Measurements from ENCODE around the gene ITLN2.
"Not testable (repeated sequence)": the region's sequence is repeated elsewhere in the genome, so short reads cannot be mapped to it uniquely, and the experiment has no call there.

The ITLN2 gene

DNA sequence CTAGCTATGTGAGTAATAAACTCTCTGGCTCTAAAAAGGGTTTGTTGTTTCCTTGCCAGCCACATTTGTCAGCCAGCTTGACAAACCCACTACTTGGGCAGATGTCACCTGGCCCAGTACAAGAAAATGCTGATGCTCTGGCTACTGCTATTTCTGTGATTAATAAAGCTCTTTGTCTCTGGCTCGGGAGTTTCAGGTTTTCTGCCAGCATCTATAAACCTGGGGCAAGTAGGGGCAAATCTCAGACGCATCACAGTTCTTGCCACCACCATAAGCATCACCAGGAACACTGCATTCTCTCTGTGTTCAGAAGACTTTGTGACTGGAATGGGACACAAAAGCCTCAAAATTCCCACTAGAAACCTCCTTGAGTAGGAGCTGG, 2.5 kb downstream of the ITLN2 start:
- DNase-seq (ENCODE audit: low spot score): no peak

DNA sequence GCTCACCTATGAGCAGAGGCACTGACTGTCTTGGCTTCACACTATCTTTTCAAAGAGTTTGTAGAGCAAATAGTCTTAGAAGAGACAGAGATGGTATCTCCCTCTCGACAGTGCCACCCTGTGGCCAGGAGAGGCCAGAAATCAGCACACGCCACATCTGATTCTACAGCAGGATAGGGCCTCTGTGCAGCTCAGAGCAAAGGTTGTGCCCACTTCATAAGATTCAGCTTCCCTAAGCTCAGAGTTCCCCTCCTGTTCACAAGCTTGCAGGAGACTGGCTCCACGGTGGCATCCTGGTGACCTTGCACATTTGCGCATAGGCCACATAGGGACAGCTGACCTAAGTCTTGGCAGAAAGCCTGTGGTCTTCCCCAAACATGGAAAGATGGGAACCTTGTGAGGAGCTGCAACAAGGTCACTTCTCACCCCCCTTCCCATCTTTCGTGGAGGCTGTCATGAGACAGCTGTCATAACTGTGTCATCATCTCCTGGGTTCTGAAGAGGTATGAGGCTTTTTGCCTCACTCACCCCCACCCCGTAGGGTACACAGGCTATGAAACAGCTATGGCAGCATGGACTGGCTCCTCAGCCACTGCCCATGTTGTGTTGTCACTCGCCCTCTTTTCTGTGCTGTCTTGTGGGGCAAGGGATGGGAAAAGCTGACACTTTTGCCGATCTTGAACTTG, 3.0 kb downstream of the ITLN2 start:
- DNase-seq (ENCODE audit: low spot score): peak; percentile 81

DNA sequence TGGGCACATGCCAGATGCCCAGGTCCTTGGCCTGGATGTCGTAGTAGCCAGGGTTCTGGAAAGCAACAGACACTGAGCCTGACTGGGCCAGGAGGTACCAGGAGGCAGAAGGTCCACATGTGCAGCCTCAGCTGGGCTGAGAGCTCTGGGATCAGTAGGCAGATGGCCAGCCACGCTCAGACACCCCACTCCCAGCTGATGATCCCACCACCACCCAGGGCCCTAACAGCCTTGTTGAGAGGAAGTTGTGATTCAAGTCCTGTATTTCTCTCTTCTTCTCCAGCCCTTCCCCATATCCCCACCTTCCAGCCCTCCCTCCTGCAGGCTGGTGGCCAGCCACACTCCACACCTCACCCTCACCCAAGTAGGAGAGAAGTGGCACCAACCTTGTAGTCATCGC, 4.0 kb downstream of the ITLN2 start:
- no peak for DNase-seq (ENCODE audit: low spot score)

DNA sequence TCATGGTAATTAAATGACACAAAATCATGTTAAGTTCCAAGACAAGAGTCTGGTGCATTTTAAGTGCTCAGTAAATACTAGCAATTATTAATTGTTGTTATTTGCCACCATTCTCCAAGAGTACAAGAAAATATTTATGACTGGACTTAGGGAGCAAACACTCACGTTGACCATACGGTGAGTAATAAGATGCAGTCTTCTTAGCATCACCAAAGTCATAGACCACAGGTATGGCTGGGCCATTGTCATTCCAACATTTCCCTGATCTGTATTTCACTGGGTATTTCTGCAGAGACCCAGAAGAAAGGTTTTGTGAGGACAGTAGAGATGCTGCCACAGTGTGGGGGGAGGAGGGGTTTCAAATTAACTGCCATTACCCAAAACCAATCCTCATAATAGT, 4.7 kb downstream of the ITLN2 start:
- no peak for DNase-seq (ENCODE audit: low spot score)

DNA sequence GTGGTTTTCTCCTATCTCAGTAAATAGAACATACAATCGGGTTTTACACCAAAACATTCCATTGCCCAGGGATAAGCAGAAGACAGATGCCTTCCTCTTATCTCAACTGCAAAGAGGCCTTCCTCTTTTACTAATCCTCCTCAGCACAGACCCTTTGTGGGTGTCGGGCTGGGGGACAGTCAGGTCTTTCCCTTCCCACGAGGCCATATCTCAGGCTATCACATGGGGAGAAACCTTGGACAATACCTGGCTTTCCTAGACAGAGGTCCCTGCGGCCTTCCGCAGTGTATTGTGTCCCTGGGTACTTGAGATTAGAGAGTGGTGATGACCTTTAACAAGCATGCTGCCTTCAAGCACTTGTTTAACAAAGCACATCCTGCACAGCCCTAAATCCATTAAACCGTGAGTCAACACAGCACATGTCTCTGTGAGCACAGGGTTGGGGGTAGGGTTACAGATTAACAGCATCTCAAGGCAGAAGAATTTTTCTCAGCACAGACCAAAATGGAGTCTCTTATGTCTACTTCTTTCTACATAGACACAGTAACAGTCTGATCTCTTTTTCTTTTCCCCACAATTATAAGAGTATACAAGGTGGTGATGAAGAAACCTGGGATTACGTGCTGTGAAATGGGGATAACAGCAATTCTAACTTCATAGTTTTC, 5.3 kb downstream of the ITLN2 start:
- DNase-seq (ENCODE audit: low spot score): not testable (repeated sequence)

DNA sequence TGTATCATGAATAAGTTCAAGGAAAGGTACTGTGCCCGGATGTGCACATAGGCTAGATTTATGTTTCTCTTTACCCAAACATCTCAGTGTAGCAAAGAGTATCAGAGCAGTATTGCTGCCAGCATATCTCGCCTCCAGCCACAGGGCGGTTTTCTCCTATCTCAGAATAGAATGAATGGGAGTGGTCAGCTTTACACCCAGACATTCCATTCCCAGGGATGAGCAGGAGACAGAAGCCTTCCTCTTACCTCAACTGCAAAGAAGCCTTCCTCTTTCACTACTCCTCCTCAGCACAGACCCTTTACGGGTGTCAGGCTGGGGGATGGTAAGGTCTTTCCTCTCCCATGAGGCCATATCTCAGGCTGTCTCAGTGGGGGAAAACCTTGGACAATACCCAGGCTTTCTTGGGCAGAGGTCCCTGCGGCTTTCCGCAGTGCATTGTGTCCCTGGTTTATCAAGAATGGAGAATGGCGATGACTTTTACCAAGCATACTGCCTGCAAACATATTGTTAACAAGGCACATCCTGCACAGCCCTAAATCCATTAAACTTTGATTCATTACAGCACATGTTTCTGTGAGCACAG, 7.3 kb downstream of the ITLN2 start:
- not testable (repeated sequence) for DNase-seq (ENCODE audit: low spot score)

DNA sequence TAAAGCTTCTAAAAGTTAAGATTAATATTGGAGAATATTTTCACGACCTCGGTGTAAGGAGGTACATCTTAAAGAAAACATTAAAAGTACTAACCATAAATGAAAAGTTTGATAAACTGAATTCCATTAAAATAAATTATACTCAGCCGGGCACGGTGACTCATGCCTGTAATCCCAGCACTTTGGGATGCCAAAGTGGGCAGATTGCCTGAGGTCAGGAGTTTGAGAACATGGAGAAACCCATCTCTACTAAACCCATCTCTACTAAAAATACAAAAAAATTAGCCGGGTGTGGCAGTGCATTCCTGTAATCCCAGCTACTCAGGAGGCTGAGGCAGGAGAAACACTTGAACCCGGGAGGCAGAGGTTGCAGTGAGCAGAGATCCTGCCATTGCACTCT, 8.7 kb downstream of the ITLN2 start:
- not testable (repeated sequence) for DNase-seq (ENCODE audit: low spot score)

DNA sequence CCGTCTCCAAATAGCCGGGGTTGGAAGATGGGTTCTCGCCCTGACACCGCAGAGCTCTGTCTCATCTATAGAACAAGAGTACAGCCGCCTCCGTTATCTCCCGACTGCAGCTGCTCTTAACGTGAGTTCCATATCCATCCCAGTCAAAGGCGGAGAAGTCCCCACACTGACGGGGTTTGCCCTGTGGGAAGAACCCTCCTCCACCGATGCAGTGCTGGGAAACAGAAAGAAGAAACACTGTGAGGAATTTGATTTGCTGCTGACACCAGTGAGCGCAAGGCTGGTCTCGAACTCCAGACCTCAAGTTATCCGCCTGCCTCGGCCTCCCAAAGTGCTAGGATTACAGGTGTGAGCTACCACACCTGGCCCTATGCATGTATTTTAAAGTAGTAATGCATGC, 9.5 kb downstream of the ITLN2 start:
- DNase-seq (ENCODE audit: low spot score): no peak

DNA sequence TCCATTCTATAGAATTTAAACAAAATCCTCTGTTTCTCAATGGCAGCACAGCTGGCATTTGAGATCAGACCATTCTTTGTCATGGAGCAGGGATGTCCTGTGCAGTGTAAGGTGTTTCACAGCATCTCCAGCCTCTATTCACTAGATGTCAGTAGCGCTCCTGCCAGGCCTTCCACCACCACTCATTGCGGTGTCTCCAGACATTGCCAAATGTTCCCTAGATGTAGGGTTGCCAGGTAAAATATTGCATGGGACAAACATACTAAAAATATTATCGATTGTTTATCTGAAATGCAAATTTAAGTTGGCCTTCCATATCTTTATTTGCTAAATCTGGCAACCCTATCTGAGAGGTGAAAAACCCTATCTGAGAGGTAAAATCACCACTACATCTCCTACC, 11.7 kb downstream of the ITLN2 start:
- no peak for DNase-seq (ENCODE audit: low spot score)

DNA sequence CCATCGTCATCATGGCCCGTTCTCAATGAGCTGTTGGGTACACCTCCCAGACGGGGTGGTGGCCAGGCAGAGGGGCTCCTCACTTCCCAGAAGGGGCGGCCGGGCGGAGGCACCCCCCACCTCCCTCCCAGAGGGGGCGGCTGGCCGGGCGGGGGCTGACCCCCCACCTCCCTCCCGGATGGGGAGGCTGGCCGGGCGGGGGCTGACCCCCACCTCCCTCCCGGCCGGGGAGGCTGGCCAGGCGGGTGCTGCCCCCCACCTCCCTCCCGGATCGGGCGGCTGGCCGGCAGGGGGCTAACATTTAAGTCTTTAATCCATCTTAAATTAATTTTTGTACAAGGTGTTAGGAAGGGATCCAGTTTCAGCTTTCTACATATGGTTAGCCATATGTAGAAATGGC, 17.9 kb downstream of the ITLN2 start:
- not testable (repeated sequence) for DNase-seq (ENCODE audit: low spot score)

DNA sequence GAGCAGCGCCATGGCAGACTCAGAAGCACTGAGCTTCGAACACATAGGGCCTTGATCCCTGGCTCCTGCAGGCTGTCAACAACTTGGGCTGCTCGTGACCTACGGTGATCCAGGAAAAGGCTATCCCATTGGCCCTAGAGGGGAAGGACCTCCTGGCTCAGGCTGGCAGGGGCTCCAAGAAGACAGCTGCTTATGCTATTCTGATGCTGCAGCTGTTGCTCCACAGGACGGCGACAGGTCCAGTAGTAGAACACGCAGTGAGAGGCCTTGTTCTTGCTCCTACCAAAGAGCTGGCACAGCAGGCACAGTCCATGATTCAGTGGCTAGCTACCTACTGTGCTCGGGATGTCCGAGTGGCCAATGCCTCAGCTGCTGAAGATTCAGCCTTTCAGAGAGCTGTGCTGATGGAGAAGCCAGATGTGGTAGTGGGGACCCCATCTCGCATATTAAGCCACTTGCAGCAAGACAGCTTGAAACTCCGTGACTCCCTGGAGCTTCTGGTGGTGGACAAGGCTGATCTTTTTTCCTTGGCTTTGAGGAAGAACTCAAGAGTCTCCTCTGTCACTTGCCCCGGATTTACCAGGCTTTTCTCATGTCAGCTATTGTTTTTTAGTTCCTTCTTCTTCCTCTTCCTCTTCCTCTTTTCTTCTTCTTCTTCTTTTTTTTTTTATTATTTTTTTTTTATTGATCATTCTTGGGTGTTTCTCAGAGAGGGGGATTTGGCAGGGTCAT, 18.9 kb downstream of the ITLN2 start:
- DNase-seq (ENCODE audit: low spot score): no peak

DNA sequence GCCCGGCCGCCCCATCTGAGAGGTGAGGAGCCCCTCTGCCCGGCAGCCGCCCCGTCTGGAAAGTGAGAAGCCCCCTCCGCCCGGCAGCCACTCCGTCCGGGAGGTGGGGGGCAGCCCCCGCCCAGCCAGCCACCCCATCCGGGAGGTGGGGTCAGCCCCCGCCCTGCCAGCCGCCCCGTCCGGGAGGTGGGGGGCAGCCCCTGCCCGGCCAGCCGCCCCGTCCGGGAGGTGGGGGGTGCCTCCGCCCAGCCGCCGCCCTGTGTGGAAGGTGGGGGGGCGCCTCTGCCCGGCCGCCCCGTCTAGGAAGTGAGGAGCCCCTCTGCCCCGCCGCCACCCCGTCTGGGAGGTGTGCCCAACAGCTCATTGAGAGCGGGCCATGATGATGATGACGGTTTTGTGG, 21.3 kb downstream of the ITLN2 start:
- not testable (repeated sequence) for DNase-seq (ENCODE audit: low spot score)

DNA sequence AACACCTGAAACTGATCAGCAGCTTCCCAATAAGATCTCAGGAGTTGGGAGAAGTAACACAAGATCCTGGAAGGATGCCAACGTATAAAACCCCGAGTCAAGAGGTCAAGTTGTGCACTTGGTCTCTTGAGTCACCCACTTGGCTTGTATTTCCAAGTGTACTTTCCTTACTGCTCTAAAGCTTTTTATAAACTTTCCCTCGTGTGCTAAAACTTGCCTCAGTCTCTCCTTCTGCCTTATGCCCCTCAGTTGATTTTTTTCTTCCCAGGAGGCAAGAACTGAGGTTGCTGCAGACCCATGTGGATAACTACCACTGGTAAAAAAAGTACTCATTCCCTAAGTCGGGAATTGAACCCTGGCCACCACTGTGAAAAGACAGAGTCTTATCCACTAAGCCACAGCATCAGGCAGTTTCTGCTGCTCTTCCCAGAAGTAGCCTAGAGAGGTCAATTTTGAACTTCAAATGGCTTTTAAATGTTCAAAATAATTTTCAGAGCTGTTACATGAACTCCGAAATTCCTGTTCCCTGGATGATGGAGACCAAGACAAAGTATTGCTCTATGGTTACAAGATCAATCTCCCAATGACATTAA, 28.9 kb downstream of the ITLN2 start:
- no peak for DNase-seq (ENCODE audit: low spot score)

DNA sequence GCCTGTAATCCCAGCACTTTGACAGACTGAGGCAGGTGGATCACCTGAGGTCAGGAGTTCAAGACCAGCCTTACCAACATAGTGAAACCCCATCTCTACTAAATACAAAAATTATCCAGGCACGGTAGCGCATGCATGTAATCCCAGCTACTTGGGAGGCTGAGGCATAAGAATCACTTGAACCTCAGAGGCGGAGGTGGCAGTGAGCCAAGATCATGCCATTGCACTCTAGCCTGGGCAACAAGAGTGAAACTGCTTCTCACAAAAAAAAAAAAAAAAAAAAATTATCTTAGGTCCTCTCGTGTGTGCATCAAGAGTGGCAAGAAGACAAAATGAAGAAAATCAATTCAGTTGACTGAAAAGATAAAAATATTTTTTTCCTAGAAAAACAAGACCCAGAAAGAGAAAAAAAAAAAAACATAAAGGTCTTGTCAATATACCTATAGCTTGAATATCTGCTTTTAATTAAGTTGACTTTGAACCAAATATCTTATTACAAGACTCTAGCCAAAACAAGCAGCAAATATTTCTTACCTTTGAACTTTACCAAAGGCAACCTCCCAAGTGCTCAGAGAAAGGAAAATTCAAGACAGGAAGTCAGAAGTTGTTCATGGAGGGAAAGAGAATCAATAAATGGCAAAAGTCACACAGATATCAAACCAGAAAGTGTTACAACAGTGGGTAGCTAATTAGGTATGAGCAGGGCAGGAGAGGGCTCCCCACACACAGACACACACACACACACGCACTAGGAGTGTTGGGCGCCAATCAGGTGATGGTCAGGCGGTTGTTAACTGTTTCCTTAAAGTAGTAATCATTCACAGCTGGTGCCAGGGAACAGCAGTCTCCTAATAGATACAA, 29.6 kb downstream of the ITLN2 start:
- no peak for DNase-seq (ENCODE audit: low spot score)

DNA sequence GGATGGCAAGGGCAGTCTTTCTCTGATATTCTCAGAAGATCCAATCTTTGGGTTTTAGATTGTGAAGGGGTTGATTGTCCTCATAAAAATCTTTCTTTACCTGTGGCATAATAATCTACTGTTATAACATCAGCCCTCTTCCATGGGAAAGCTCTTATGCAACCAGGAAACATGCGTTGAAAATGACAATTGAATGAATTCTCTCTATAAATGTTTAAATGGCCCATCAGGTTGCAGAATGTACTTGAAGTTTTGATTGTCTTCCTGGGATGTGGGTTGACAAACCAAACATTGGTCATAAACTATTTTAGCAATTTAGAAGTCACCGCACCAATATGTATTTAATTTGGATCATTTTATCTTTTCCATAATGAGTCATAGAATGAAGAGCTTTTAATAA, 37.9 kb downstream of the ITLN2 start:
- no peak for DNase-seq (ENCODE audit: low spot score)

DNA sequence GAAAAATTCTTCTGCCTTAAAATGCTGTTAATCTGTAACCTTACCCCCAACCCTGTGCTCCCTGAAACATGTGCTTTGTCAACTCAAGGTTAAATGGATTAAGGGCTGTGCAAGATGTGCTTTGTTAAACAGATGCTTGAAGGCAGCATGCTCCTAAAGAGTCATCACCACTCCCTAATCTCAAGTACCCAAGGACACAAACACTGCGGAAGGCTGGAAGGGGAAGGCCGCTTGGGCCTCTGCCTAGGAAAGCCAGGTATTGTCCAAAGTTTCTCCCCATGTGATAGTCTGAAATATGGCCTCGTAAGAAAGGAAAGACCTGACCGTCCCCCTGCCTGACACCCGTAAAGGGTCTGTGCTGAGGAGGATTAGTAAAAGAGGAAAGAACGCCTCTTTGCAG, 41.4 kb downstream of the ITLN2 start:
- not testable (repeated sequence) for DNase-seq (ENCODE audit: low spot score)

DNA sequence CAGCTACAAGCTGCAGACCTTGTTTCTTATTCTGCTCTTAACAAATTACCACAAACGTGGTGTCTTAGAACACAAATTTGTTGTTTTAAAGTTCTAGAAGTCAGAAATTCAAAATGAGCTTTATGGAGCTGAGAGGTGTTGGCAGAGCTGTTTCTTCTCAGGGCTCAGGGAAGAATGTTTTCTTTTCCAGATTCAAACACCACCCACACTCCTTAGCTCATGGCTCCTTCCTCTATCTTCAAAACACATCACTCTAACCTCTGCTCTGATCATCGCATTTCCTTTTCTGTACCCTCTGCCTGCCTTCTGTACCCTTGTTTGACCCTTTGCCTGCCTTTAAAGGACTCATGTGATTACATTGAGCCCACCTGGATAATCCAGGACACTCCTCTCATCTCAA, 42.7 kb downstream of the ITLN2 start:
- no peak for DNase-seq (ENCODE audit: low spot score)

DNA sequence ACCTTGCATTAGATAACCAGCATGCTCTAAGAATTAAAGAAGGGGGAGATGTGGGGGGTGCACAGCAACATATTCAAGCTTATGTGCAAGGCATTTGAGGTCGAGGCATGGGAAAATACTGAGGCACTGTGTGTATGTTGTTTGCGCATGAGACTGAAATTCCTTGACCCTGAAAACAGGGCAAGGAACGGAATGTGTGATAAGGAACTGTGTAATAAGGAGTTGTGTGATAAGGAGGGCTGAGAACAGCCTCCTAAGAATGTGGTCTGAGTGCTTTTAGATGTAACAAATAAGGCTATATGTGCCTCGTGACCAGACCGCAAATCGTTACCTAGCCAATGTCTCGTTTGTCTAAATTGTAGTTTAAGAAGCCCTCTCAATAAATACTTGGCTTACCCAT, 43.2 kb downstream of the ITLN2 start:
- no peak for DNase-seq (ENCODE audit: low spot score)

DNA sequence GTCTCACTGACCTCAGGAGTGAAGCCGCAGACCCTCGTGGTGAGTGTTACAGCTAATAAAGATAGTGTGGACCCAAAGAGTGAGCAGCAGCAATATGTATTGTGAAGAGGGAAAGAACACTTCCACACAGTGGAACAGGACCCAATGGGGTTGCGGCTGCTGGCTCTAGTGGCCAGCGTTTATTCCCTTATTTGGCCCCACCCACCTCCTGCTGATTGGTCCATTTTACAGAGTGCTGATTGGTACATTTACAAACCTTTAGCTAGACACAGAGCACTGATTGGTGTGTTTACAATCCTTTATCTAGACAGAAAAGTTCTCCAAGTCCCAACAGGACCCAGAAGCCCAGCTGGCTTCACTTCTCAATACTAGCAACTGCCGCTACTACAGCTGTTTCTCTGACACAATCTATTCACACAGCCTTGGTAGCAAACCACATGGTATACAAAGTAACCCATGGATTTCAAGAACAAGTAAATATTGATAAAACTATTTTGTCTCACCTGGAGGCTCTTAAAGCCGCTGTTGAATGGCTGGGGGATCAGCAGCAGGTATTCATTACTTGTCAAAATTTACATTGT, 44.3 kb downstream of the ITLN2 start:
- no peak for DNase-seq (ENCODE audit: low spot score)

DNA sequence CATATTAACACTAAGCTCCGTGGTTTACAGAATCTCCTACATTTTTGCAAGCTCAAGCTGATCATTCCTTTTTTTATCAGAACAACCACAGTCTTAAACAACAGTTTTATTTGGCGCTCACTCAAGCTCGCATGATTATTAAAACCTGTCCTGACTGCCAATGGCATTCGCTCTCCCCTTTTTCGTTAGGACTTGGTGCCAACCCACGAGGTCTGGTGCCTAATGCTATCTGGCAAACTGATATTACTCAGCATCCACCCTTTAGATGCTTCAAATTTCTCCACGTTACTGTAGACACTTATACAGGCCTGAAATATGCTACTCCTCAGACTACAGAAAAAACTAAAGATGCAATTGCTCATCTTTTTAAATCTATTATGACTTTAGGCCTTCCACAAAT, 46.6 kb downstream of the ITLN2 start:
- DNase-seq (ENCODE audit: low spot score): no peak

DNA sequence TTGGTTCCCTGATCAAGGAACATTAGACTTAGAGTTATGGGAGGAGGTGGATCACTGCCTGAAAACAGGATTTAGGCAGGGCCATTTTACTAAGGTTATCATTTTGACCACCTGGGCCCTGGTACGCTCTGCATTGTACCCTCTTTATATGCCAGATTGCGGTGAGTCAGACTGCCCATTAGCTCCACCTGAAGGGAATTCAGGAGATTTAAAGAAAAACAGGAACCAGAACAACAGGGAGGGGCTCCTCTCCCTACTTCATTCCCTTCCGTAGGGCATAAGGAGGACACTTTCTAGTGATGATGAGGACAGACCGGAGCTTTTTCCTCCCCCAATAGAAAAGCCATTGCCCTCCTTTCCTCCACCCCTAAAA, 49.0 kb downstream of the ITLN2 start:
- no peak for DNase-seq (ENCODE audit: low spot score)

Data from D341Med (cell line).